HG03469 (cell line): Measurements from ENCODE around the gene NTRK3.

Experiments
- ATAC-seq: cut with Tn5 transposase; IDR thresholded peaks from one replicate; pipeline ENCODE4 v1.9.1; 2021; ENCODE audit warnings: mild to moderate bottlenecking, moderate library complexity, moderate number of reproducible peaks; ENCODE audit not compliant: unreplicated experiment

The NTRK3 gene

GRCh38 chr15:87955284-87955909, 301.1 kb downstream of the NTRK3 start:
- ATAC-seq, result no peak

GRCh38 chr15:87954793-87955192, 301.7 kb downstream of the NTRK3 start:
- ATAC-seq, result no peak

- ATAC-seq, result no peak
Measured at GRCh38 chr15:87952736-87953287, 303.7 kb downstream of the NTRK3 start.

- ATAC-seq, result no peak
Measured at GRCh38 chr15:87949575-87950223, 306.8 kb downstream of the NTRK3 start.

- no peak for ATAC-seq
Measured at GRCh38 chr15:87949151-87949574, 307.4 kb downstream of the NTRK3 start.

GRCh38 chr15:87947560-87947959, 309.0 kb downstream of the NTRK3 start:
- ATAC-seq, result no peak

- ATAC-seq, result no peak
Measured at GRCh38 chr15:87945246-87945645, 311.3 kb downstream of the NTRK3 start.

GRCh38 chr15:87944691-87945090, 311.8 kb downstream of the NTRK3 start:
- ATAC-seq, result no peak

- ATAC-seq, result no peak
Measured at GRCh38 chr15:87944050-87944449, 312.5 kb downstream of the NTRK3 start.

GRCh38 chr15:87943626-87944025, 312.9 kb downstream of the NTRK3 start:
- ATAC-seq, result no peak

- ATAC-seq, result no peak
Measured at GRCh38 chr15:87942316-87942715, 314.2 kb downstream of the NTRK3 start.

GRCh38 chr15:87941606-87942005, 314.9 kb downstream of the NTRK3 start:
- no peak for ATAC-seq

- no peak for ATAC-seq
Measured at GRCh38 chr15:87940768-87941167, 315.8 kb downstream of the NTRK3 start.

- ATAC-seq, result no peak
Measured at GRCh38 chr15:87939848-87940457, 316.6 kb downstream of the NTRK3 start.

- ATAC-seq, result no peak
Measured at GRCh38 chr15:87938031-87938430, 318.5 kb downstream of the NTRK3 start.

GRCh38 chr15:87935583-87935982, 321.0 kb downstream of the NTRK3 start:
- no peak for ATAC-seq

- no peak for ATAC-seq
Measured at GRCh38 chr15:87931584-87931983, 325.0 kb downstream of the NTRK3 start.

GRCh38 chr15:87930457-87930856, 326.1 kb downstream of the NTRK3 start:
- ATAC-seq, result no peak

- ATAC-seq, result no peak
Measured at GRCh38 chr15:87929841-87930240, 326.7 kb downstream of the NTRK3 start.

GRCh38 chr15:87924433-87924832, 332.1 kb downstream of the NTRK3 start:
- ATAC-seq, result no peak

GRCh38 chr15:87919064-87919463, 337.5 kb downstream of the NTRK3 start:
- ATAC-seq, result no peak

- no peak for ATAC-seq
Measured at GRCh38 chr15:87917480-87917879, 339.1 kb downstream of the NTRK3 start.
